ENCODE data around the gene EPHB1. TPM values are rescaled to one million over a fixed set of nuclear protein-coding genes. Genes with fewer than 3 reads are reported as not detected.

EPHB1 gene
- total RNA-seq, 1 donor from 2014 or later, result 1.6 TPM

DNA sequence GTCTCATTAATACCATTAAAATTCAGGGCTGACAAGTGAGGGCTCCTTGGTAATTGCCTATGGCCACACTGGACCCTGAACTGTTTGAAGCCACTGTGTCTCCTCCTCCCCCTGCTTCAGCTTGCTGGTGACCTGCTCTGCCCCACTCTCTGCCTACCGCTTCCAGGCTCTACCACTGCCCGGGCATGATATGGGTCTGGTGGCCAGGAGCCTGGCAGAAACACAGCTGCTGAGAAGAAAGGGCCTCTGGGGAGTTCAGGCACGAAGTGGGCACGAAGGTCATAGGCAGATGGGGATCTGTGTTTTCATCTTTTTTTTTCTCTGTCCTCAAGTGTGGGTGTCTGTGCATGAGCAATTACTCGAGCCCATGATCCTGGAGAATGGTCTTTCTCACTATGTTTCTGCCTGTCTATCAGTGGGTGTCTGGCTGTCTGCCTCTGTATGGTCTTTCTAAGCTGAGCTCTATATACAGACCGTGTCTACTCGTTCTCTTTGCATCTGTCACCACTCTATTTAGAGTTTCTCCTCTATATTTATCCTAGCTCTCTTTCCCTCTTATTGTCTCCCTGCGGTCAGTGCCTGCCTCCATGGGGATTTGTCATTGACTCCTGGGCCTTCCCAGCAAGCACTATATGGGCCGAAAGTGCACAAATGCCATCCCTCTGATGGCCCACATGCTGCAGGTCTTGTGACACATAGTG, 42.1 kb upstream of the EPHB1 start:
- DNase-seq (no peak), ATAC-seq (no peak)
- H3K4me1 ChIP-seq, result no peaks in the 10 kb centered on the region
- intact Hi-C loops (cut with DNase I), result no loop called here
- no peaks in the 10 kb centered on the region for H3K27me3 ChIP-seq
- no peak overlapping the region for H3K27ac ChIP-seq
- TF ChIP-seq, protein P1, sequence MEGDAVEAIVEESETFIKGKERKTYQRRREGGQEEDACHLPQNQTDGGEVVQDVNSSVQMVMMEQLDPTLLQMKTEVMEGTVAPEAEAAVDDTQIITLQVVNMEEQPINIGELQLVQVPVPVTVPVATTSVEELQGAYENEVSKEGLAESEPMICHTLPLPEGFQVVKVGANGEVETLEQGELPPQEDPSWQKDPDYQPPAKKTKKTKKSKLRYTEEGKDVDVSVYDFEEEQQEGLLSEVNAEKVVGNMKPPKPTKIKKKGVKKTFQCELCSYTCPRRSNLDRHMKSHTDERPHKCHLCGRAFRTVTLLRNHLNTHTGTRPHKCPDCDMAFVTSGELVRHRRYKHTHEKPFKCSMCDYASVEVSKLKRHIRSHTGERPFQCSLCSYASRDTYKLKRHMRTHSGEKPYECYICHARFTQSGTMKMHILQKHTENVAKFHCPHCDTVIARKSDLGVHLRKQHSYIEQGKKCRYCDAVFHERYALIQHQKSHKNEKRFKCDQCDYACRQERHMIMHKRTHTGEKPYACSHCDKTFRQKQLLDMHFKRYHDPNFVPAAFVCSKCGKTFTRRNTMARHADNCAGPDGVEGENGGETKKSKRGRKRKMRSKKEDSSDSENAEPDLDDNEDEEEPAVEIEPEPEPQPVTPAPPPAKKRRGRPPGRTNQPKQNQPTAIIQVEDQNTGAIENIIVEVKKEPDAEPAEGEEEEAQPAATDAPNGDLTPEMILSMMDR (IDR thresholded peaks at IDR 0.05), result no peak
- H3K9me3 ChIP-seq, result no peaks in the 10 kb centered on the region
- no peaks in the 10 kb centered on the region for H3K36me3 ChIP-seq
- no peak overlapping the region for H3K4me3 ChIP-seq

DNA sequence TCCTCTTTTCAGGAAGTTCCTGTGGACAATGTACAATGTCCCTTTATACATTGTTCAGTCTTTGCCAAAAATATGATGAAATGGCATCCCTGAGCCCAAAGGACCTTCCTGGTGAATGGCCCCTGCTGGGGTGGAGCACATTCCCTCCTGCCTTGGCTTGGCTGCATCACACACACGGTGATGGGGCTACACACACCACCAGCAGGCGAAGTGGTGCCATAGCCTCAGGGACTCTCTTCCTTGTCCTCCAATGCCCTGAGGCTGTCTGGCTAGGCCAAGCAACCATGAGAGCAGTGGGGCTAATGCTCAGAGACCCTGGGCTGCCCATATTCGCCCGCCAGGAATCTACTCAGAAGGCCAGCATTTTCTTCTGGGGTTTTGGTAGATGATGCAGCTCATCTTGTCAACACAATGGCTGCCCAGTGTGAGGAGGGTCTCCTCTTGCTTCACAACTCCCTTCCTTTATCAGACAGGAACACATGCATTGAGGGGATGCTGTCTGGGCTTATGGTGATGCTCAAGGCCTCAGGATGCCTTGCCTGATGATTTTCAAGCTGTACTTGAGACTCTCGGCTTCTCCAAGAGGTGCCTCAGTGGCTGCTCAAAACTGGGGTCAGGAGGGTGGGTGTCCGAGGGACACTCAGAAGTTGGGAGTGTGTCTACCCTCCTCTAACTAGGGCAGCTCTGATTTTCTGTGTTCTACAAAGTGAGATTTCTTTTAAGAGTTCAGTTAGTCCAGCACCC, 40.9 kb upstream of the EPHB1 start:
- TF ChIP-seq, protein P1 (IDR thresholded peaks at IDR 0.05), result no peak
- no peaks in the 10 kb centered on the region for H3K4me1 ChIP-seq
- H3K27me3 ChIP-seq, result no peaks in the 10 kb centered on the region
- no peak overlapping the region for H3K4me3 ChIP-seq
- DNase-seq (no peak), ATAC-seq (no peak)
- no peaks in the 10 kb centered on the region for H3K36me3 ChIP-seq
- no peak overlapping the region for H3K27ac ChIP-seq
- intact Hi-C loops (cut with DNase I), result no loop called here
- H3K9me3 ChIP-seq, result no peaks in the 10 kb centered on the region

DNA sequence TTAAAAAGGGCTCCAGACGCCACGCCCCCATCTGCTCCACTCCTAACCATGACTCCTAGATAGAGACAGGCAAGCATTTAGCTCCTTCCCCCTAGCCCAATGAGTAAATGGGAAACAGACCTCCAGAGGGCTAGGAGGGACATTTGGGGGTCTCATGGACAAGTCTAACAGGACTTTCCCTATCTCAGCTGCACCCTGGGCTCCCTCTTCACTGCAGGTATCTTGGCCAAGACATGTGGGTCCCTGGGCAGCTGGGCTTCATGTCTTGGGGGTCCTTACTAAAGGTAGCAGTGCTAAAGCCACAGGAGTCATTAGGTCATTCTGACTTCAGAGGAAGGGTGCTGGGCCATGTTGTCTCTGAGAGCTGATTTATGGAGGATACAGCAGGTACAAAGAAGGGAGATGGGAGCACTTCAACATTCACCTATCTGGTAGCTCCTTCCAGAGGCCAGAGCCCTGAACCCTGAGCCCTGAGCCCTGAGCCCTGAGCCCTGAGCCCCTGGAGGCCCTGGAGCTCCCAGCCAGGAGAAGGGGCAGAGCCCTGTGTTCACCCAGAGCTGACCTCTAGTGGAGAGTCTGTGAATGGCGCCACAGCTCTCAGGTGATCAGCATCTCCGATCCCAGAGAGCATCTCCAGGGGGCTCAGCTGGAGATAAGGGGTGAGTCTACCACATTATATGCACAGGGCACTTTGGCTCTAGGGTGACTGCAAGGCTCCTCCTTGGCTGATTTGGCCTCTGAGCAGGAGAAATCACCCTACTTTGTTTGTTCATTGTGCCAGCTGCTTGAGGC, 40.1 kb upstream of the EPHB1 start:
- DNase-seq (no peak), ATAC-seq (peak; percentile 68)
- no peak overlapping the region for H3K27ac ChIP-seq
- no peaks in the 10 kb centered on the region for H3K36me3 ChIP-seq
- no peaks in the 10 kb centered on the region for H3K9me3 ChIP-seq
- H3K27me3 ChIP-seq, result no peaks in the 10 kb centered on the region
- H3K4me1 ChIP-seq, result no peaks in the 10 kb centered on the region
- TF ChIP-seq, protein P1 (IDR thresholded peaks at IDR 0.05), result peak; percentile 57
- intact Hi-C loops (cut with DNase I), result no loop called here
- no peak overlapping the region for H3K4me3 ChIP-seq

DNA sequence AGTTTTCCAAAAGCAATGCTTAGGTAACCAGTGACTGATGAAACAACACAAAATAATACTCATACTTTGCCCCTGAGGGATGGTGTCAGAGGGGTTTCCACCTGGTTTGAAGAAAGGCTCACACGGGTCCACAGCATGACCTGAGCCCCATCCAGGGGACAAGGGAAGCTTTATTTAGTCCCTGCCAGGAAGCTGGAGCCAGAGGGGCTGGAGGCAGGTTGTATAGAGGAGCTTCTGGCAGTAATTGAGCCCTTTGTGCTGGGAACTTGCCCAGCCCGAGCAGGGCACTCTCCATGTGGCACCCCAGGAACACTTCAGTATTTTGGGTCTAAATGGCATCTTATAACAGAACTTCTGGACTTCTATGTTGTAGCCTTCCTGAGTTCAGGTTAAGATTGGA, 39.2 kb upstream of the EPHB1 start:
- Histone ChIP-seq H3K4me3 (no peak overlapping the region), H3K27ac (no peak overlapping the region), H3K9me3 (no peaks in the 10 kb centered on the region), H3K36me3 (no peaks in the 10 kb centered on the region), H3K4me1 (no peaks in the 10 kb centered on the region), H3K27me3 (no peaks in the 10 kb centered on the region)
- no peak for ATAC-seq
- intact Hi-C loops (cut with DNase I), result no loop called here
- DNase-seq, result no peak
- TF ChIP-seq, protein P1 (IDR thresholded peaks at IDR 0.05), result no peak

DNA sequence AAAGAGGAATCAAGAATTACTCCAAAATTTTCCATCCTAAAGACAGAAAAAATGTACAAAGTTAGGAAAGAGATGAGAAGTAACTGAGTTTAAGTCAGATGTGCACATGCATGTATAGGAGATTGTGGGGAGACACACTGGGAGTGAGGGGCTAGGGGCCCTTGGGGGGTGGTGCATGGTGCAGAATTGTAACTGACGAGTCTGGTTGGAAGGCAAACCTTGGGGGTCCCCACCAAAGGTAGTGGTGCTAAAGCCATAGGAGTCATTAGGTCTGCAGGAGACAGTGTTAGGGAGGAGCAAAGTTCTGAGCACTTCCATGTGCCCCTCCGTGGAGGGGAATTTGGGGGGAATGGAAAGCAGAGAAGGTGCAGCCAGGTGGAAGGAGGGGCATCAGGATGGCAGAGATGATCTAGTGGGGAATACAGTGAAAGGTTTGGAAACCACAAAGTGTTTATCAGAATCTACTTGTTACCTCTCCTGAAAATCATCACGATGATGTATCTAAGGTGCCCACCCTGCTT, 37.5 kb upstream of the EPHB1 start:
- H3K4me3 ChIP-seq, result no peak overlapping the region
- H3K27ac ChIP-seq, result no peak overlapping the region
- H3K27me3 ChIP-seq, result no peaks in the 10 kb centered on the region
- ATAC-seq (no peak), DNase-seq (no peak)
- no peaks in the 10 kb centered on the region for H3K4me1 ChIP-seq
- no peaks in the 10 kb centered on the region for H3K9me3 ChIP-seq
- no peaks in the 10 kb centered on the region for H3K36me3 ChIP-seq
- TF ChIP-seq, protein P1 (IDR thresholded peaks at IDR 0.05), result no peak
- intact Hi-C loops (cut with DNase I), result no loop called here

Measured in upper lobe of right lung (tissue), 1 donor.